ENCODE results near the gene ZCCHC24. TPM values are rescaled to one million over a fixed set of nuclear protein-coding genes. Genes with fewer than 3 reads are reported as not detected.

ZCCHC24 gene
- polyA plus RNA-seq, 3 donors, result 3.9 to 5.0 (median 4.0) TPM

- H3K79me2 ChIP-seq (ENCODE audit: insufficient read depth, low read length), result peaks cover 3% of the 10 kb centered on the region
- intact Hi-C loops (cut with micrococcal nuclease), result no loop called here
- H2AFZ ChIP-seq (ENCODE audit: insufficient read depth, low read depth, low read length, poor library complexity, severe bottlenecking), result no peak overlapping the region
- no peak overlapping the region for H3K4me3 Mint-ChIP-seq
- peaks cover 0 to 4% (median 0%) of the 10 kb centered on the region in 7 donors for H3K9me3 Mint-ChIP-seq
- H3K4me1 ChIP-seq (ENCODE audit: control insufficient read depth in 1 of 2, insufficient read depth in 2 of 2, low read length in 2 of 2), result peaks cover 32% of the 10 kb centered on the region in 2 donors
- H3K4me3 ChIP-seq (replicated peaks in 1 of 3; ENCODE audit: low read depth in 2 of 3, low read length in 3 of 3), result no peak overlapping the region
- no peak overlapping the region for H3K4me2 ChIP-seq (replicated peaks; ENCODE audit: extremely low read depth, low read length, poor library complexity, severe bottlenecking)
- peaks cover 51% of the 10 kb centered on the region for H3K4me1 Mint-ChIP-seq
- H3K27me3 Mint-ChIP-seq (ENCODE audit: low read depth in 3 of 3), result peaks cover 7 to 10% (median 10%) of the 10 kb centered on the region in 3 donors
- peaks cover 2 to 26% of the 10 kb centered on the region in 2 donors for H3K36me3 ChIP-seq (replicated peaks in 1 of 2; ENCODE audit: control insufficient read depth in 1 of 2, insufficient read depth in 2 of 2, low read length in 2 of 2)
- peaks cover 41 to 43% of the 10 kb centered on the region in 2 donors for H3K36me3 Mint-ChIP-seq
- no peak for DNase-seq
- TF ChIP-seq CTCF (IDR thresholded peaks at IDR 0.05), result no peak
- 100% methylated on average over 2 of the region's 4 CpGs for WGBS (ENCODE audit: insufficient coverage)
- H3K27ac Mint-ChIP-seq, result no peak overlapping the region
- H3K27me3 ChIP-seq (ENCODE audit: control insufficient read depth in 2 of 2, insufficient read depth in 2 of 2, low read length in 2 of 2), result no peaks in the 10 kb centered on the region
- H3K9me3 ChIP-seq (replicated peaks in 1 of 2; ENCODE audit: control insufficient read depth in 1 of 2, insufficient read depth in 1 of 2, low read length in 2 of 2), result no peaks in the 10 kb centered on the region
- peaks cover 40% of the 10 kb centered on the region for H4K20me1 ChIP-seq (ENCODE audit: insufficient read depth, low read length)
- no peak overlapping the region for H3K9ac ChIP-seq (ENCODE audit: insufficient read depth, low read length, poor library complexity, severe bottlenecking)
- H3K27ac ChIP-seq (ENCODE audit: low read depth in 1 of 2, low read length in 2 of 2), result no peak overlapping the region
These were observed 46.8 kb downstream of the ZCCHC24 start for GRCh38 chr10:79398642-79399041.

GRCh38 chr10:79397575-79398303, 47.7 kb downstream of the ZCCHC24 start:
- H3K4me3 ChIP-seq (replicated peaks in 1 of 3; ENCODE audit: low read depth in 2 of 3, low read length in 3 of 3), result no peak overlapping the region
- H3K4me1 ChIP-seq (ENCODE audit: control insufficient read depth in 1 of 2, insufficient read depth in 2 of 2, low read length in 2 of 2), result peaks cover 25 to 26% of the 10 kb centered on the region in 2 donors
- H3K27ac ChIP-seq (ENCODE audit: low read depth in 1 of 2, low read length in 2 of 2), result no peak overlapping the region
- H3K9me3 Mint-ChIP-seq, result peaks cover 0 to 4% (median 0%) of the 10 kb centered on the region in 7 donors
- peaks cover 32% of the 10 kb centered on the region for H4K20me1 ChIP-seq (ENCODE audit: insufficient read depth, low read length)
- H3K79me2 ChIP-seq (ENCODE audit: insufficient read depth, low read length), result peaks cover 1% of the 10 kb centered on the region
- no peak for DNase-seq
- TF ChIP-seq CTCF (IDR thresholded peaks at IDR 0.05), result no peak
- no peak overlapping the region for H3K4me3 Mint-ChIP-seq
- H3K36me3 Mint-ChIP-seq, result peaks cover 44 to 48% of the 10 kb centered on the region in 2 donors
- H2AFZ ChIP-seq (ENCODE audit: insufficient read depth, low read depth, low read length, poor library complexity, severe bottlenecking), result no peak overlapping the region
- H3K9me3 ChIP-seq (replicated peaks in 1 of 2; ENCODE audit: control insufficient read depth in 1 of 2, insufficient read depth in 1 of 2, low read length in 2 of 2), result no peaks in the 10 kb centered on the region
- peaks cover 42% of the 10 kb centered on the region for H3K4me1 Mint-ChIP-seq
- H3K4me2 ChIP-seq (replicated peaks; ENCODE audit: extremely low read depth, low read length, poor library complexity, severe bottlenecking), result no peak overlapping the region
- H3K36me3 ChIP-seq (replicated peaks in 1 of 2; ENCODE audit: control insufficient read depth in 1 of 2, insufficient read depth in 2 of 2, low read length in 2 of 2), result peaks cover 2 to 35% of the 10 kb centered on the region in 2 donors
- WGBS (ENCODE audit: insufficient coverage), result 81% methylated on average over 16 of the region's 17 CpGs
- H3K27me3 ChIP-seq (ENCODE audit: control insufficient read depth in 2 of 2, insufficient read depth in 2 of 2, low read length in 2 of 2), result no peaks in the 10 kb centered on the region
- no peak overlapping the region for H3K9ac ChIP-seq (ENCODE audit: insufficient read depth, low read length, poor library complexity, severe bottlenecking)
- intact Hi-C loops (cut with micrococcal nuclease), result no loop called here
- H3K27me3 Mint-ChIP-seq (ENCODE audit: low read depth in 3 of 3), result peaks cover 5 to 6% (median 5%) of the 10 kb centered on the region in 3 donors
- no peak overlapping the region for H3K27ac Mint-ChIP-seq

Measured in CD14-positive monocyte (primary cell).